B cell (primary cell): Measurements from ENCODE around the gene DEXI. TPM values are rescaled to one million over a fixed set of nuclear protein-coding genes. Genes with fewer than 3 reads are reported as not detected.

ENCODE experiments used
- ATAC-seq: fragments of 200-7000 bp; cut with Tn5 transposase; one replicate; pipeline ENCODE4 v1.10.0; 2021; ENCODE audit warnings: low read depth, mild to moderate bottlenecking, moderate number of reproducible peaks, moderate library complexity
- CTCF ChIA-PET: fragments of 350-600 bp; sonication (Branson Sonifier 250); formaldehyde crosslinking; loops from one replicate; lab custom pipeline; 2021; ENCODE audit warnings: antibody characterized with exemption, inconsistent platforms; lab: Charles Lee
- POLR2A ChIA-PET: fragments of 350-600 bp; sonication (Branson Sonifier 250); formaldehyde crosslinking; loops from one replicate; lab custom pipeline; 2021; ENCODE audit warnings: antibody characterized with exemption; lab: Charles Lee
- DNase-seq: peaks from one replicate; pipeline ENCODE4 v3.0.0; 2013
- H2AFZ ChIP-seq: 2 replicates; pipeline ENCODE4 v1.6.1; 2012; ENCODE audit warnings: mild to moderate bottlenecking, low read depth, low read length; ENCODE audit not compliant: insufficient read depth, poor library complexity, severe bottlenecking
- H3K27ac ChIP-seq, 2 donors: 1 replicate in 1 of 2; 2 replicates in 1 of 2; pipeline ENCODE4 v1.5.1; 2012 to 2013; ENCODE audit warnings: low read length in 2 of 2, mild to moderate bottlenecking in 2 of 2, moderate library complexity in 1 of 2
- H3K27me3 ChIP-seq, 4 experiments: fragments of 200-600 bp in 1 of 4; sonication (generic) in 1 of 4; replicated peaks in 1 of 4; 1 replicate in 2 of 4; 2 replicates in 2 of 4; pipeline versions ENCODE4 v1.6.1 to v1.7.0; 2013 to 2016; ENCODE audit warnings: low read length in 3 of 4, mild to moderate bottlenecking in 2 of 4, mixed read lengths in 1 of 4, moderate library complexity in 1 of 4; ENCODE audit not compliant: insufficient read depth in 4 of 4, control insufficient read depth in 3 of 4; ENCODE audit errors: control extremely low read depth in 1 of 4
- H3K36me3 ChIP-seq, 2 experiments: replicated peaks in 1 of 2; 1 replicate in 1 of 2; 2 replicates in 1 of 2; pipeline versions ENCODE4 v1.6.1 to v1.7.1; 2013; ENCODE audit warnings: low read length in 1 of 2; ENCODE audit not compliant: insufficient read depth in 2 of 2, control insufficient read depth in 1 of 2; ENCODE audit errors: control extremely low read depth in 1 of 2, extremely low read depth in 1 of 2
- H3K4me1 ChIP-seq, 2 donors: fragments of 200-600 bp in 1 of 2; sonication (generic) in 1 of 2; 1 replicate in 1 of 2; 2 replicates in 1 of 2; pipeline versions ENCODE4 v1.5.1 to v1.6.1; 2013 to 2017; ENCODE audit warnings: low read length in 2 of 2; ENCODE audit not compliant: control insufficient read depth in 2 of 2, insufficient read depth in 2 of 2
- H3K4me2 ChIP-seq: replicated peaks from 2 replicates; pipeline ENCODE3; 2012; ENCODE audit warnings: mild to moderate bottlenecking, low read depth, low read length; ENCODE audit not compliant: poor library complexity, severe bottlenecking
- H3K4me3 ChIP-seq, 5 experiments: fragments of 200-600 bp in 1 of 5; sonication (generic) in 1 of 5; 1 replicate in 3 of 5; 2 replicates in 2 of 5; pipeline versions ENCODE4 v1.5.1 to v1.7.0; 2011 to 2016; ENCODE audit warnings: low read length in 4 of 5, mild to moderate bottlenecking in 4 of 5, low read depth in 2 of 5, control low read depth in 1 of 5, moderate library complexity in 1 of 5; ENCODE audit not compliant: insufficient read depth in 1 of 5; ENCODE audit errors: control extremely low read depth in 1 of 5, extremely low read depth in 1 of 5
- H3K79me2 ChIP-seq: fragments of 200-600 bp; sonication (generic); one replicate; pipeline ENCODE4 v1.6.0; 2016; ENCODE audit warnings: low read length; ENCODE audit not compliant: control insufficient read depth, insufficient read depth
- H3K9ac ChIP-seq: fragments of 200-600 bp; sonication (generic); 2 replicates; pipeline ENCODE4 v1.6.1; 2017; ENCODE audit warnings: mild to moderate bottlenecking, low read length, moderate library complexity
- H3K9me3 ChIP-seq, 3 donors: one replicate each; pipeline versions ENCODE4 v1.6.1 to v1.7.1; 2013; ENCODE audit warnings: low read length in 2 of 3; ENCODE audit not compliant: control insufficient read depth in 2 of 3, insufficient read depth in 1 of 3; ENCODE audit errors: control extremely low read depth in 1 of 3
- H4K20me1 ChIP-seq: 2 replicates; pipeline ENCODE4 v1.6.0; 2012; ENCODE audit warnings: mild to moderate bottlenecking, low read length; ENCODE audit not compliant: insufficient read depth, control insufficient read depth, poor library complexity, severe bottlenecking
- H3K27ac Mint-ChIP-seq: one replicate; pipeline ENCODE4 v1.8.0; 2021; ENCODE audit warnings: mixed read lengths
- H3K27me3 Mint-ChIP-seq: one replicate; pipeline ENCODE4 v1.8.0; 2021; ENCODE audit warnings: mixed read lengths
- H3K4me1 Mint-ChIP-seq: one replicate; pipeline ENCODE4 v1.8.0; 2021; ENCODE audit warnings: mixed read lengths
- H3K4me3 Mint-ChIP-seq: one replicate; pipeline ENCODE4 v1.8.0; 2021; ENCODE audit warnings: mixed read lengths
- H3K9me3 Mint-ChIP-seq: one replicate; pipeline ENCODE4 v1.8.0; 2022; ENCODE audit warnings: mixed read lengths; ENCODE audit not compliant: insufficient read depth
- EZH2 ChIP-seq: IDR thresholded peaks from 2 replicates; pipeline ENCODE4 v1.6.1; 2012; ENCODE audit warnings: borderline replicate concordance, low read depth, mild to moderate bottlenecking, moderate library complexity, low read length; ENCODE audit not compliant: insufficient read depth, poor library complexity, severe bottlenecking
- WGBS: methylation state at CpG from one replicate; pipeline ENCODE4 v1.1.5; 2013; ENCODE audit warnings: missing lambda C conversion rate; ENCODE audit not compliant: insufficient coverage; 5-methylcytosine and 5-hydroxymethylcytosine counted together
- intact Hi-C: fragments of 100-400 bp; cut with micrococcal nuclease; formaldehyde crosslinking; loops from one replicate; pipeline ENCODE4 v1.10.0; 2022
- polyA plus RNA-seq: library from polyadenylated mRNA; depleted of rRNA; stranded (reverse); fragments of >200 nt; gene quantifications from 2 replicates; pipeline ENCODE4 v1.2.3, GENCODE V29; 2012
- total RNA-seq, 2 donors: library from RNA; stranded (reverse); fragments of 120-200 nt in 1 of 2; gene quantifications; 1 replicate in 1 of 2; 2 replicates in 1 of 2; pipeline versions ENCODE4 v1.2.3 to v1.2.4, GENCODE V29; 2013 to 2022
- TF ChIP-seq, protein P1 (sequence below): fragments of 200-600 bp; IDR thresholded peaks from one replicate; pipeline ENCODE4 v1.8.0; 2022; ENCODE audit warnings: antibody characterized with exemption, mild to moderate bottlenecking

The DEXI gene
- total and polyA plus RNA-seq, 2 donors (not counting 1 experiment from before 2014, with no cell fraction given): 9.1 to 17.7 TPM

DNA sequence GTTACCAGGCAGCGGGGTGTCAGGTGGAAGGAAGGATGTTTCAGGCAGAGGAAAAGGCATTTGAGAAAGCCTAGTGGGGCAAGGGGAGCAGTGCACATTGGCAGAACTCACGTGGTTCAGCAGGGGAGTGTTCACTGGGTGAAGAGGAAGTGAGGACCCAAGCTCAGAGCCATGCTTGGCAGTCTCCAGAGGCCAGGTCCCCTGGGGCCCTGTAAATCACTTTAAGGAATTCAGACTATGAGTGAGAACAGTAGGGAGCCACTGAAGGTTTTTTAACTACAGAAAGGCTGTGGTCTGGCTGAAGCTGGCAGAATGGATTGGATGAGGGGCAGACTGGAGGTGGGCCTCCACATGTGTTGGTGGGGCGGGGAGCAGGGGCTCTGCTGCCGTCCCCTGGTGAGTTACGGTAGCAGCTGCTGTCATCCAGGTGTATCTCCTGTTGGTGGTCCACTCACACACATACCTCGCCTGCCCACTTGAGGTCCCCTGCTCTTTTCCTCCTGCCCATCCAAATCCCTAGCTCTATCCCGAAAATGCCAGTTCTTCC lies 7.2 kb upstream of the DEXI start:
- H3K4me3 Mint-ChIP-seq: peak overlapping the region; percentile 80
- 20% methylated on average over 5 of the region's 7 CpGs for WGBS
- H3K27ac Mint-ChIP-seq: peak overlapping the region; percentile 96
- ATAC-seq (peak; percentile 91), DNase-seq (peak; percentile 91)
- Histone ChIP-seq H3K4me1 (peaks cover 53 to 63% of the 10 kb centered on the region in 2 donors), H3K27me3 (no peaks in the 10 kb centered on the region), H3K4me3 (peak overlapping the region in 2 of 5 experiments; percentile 8 to 14), H3K27ac (peak overlapping the region; percentile 67 to 78), H4K20me1 (peaks cover 53% of the 10 kb centered on the region), H2AFZ (no peak overlapping the region), H3K9ac (peak overlapping the region; percentile 44), H3K36me3 (peaks cover 0 to 5% of the 10 kb centered on the region in 2 experiments), H3K9me3 (no peaks in the 10 kb centered on the region), H3K79me2 (peaks cover 94% of the 10 kb centered on the region), H3K4me2 (peak overlapping the region; percentile 76)
- intact Hi-C loops: loop anchor here (1.0 to 2.0 kb wide), 2 partner anchors 15 to 73 kb away; partner anchors contain the start of gene CIITA
- peaks cover 75% of the 10 kb centered on the region for H3K4me1 Mint-ChIP-seq
- POLR2A ChIA-PET: interaction anchor here (0.7 to 1.4 kb wide), 7 partner anchors 8 to 306 kb away, joined by 3 to 6 read pairs (median 4); partner anchors contain the start of gene SOCS1
- TF ChIP-seq, protein P1, sequence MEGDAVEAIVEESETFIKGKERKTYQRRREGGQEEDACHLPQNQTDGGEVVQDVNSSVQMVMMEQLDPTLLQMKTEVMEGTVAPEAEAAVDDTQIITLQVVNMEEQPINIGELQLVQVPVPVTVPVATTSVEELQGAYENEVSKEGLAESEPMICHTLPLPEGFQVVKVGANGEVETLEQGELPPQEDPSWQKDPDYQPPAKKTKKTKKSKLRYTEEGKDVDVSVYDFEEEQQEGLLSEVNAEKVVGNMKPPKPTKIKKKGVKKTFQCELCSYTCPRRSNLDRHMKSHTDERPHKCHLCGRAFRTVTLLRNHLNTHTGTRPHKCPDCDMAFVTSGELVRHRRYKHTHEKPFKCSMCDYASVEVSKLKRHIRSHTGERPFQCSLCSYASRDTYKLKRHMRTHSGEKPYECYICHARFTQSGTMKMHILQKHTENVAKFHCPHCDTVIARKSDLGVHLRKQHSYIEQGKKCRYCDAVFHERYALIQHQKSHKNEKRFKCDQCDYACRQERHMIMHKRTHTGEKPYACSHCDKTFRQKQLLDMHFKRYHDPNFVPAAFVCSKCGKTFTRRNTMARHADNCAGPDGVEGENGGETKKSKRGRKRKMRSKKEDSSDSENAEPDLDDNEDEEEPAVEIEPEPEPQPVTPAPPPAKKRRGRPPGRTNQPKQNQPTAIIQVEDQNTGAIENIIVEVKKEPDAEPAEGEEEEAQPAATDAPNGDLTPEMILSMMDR: peak; percentile 59
- no peak for TF ChIP-seq EZH2
- H3K27me3 Mint-ChIP-seq: no peaks in the 10 kb centered on the region
- CTCF ChIA-PET: interaction anchor here (0.7 to 7.6 kb wide), 16 partner anchors 9 to 583 kb away, joined by 3 to 142 read pairs (median 5); partner anchors contain the start of gene SOCS1
- no peaks in the 10 kb centered on the region for H3K9me3 Mint-ChIP-seq

DNA sequence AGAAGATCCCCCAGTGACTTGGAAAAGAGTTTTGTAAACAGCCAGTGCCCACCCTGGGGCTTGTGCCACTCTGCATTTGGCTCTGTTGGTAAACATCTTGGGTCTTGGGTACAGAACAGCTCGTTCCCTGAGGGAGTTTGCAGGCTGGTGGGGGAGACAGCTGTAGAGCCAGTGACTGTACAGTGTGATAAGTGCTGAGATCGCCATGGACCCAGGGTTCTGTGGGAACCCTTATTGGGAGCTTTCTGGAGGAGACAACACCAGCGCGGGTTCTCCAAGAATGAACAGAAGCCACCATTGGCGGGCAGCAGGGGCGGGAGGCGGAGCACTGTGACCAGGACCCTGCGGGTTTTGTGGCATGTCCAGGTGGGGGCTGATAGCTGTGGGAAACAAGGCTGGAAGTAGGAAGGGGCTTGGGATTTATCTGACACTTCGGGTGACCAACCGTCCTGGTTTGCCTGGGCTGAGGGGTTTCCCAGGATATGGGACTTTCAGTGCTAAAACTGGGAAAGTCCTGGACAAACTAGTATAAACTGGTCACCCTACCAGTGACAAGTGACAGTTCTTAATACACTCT lies 5.0 kb upstream of the DEXI start:
- peaks cover 47% of the 10 kb centered on the region for H4K20me1 ChIP-seq
- no peaks in the 10 kb centered on the region for H3K9me3 Mint-ChIP-seq
- no peak overlapping the region for H3K4me3 ChIP-seq
- peaks cover 81% of the 10 kb centered on the region for H3K4me1 Mint-ChIP-seq
- DNase-seq (peak; percentile 25), ATAC-seq (no peak)
- H3K27me3 ChIP-seq: no peaks in the 10 kb centered on the region
- 94% methylated on average over 9 of the region's 10 CpGs for WGBS
- intact Hi-C loops: no loop called here
- H3K36me3 ChIP-seq: peaks cover 0 to 5% of the 10 kb centered on the region in 2 experiments
- no peak overlapping the region for H2AFZ ChIP-seq
- no peak overlapping the region for H3K9ac ChIP-seq
- no peaks in the 10 kb centered on the region for H3K27me3 Mint-ChIP-seq
- H3K27ac Mint-ChIP-seq: peak overlapping the region; percentile 70
- no peak for TF ChIP-seq EZH2
- TF ChIP-seq, protein P1: no peak
- peak overlapping the region; percentile 35 for H3K4me3 Mint-ChIP-seq
- no peaks in the 10 kb centered on the region for H3K9me3 ChIP-seq
- no peak overlapping the region for H3K4me2 ChIP-seq
- CTCF ChIA-PET: interaction anchor here (1.3 to 3.9 kb wide), 3 partner anchors 9 to 21 kb away, joined by 3 to 21 read pairs (median 4); no protein-coding TSS in a partner anchor
- peaks cover 81% of the 10 kb centered on the region for H3K79me2 ChIP-seq
- POLR2A ChIA-PET: interaction anchor here (0.6 to 0.7 kb wide), 2 partner anchors 10 to 267 kb away, joined by 3 read pairs; no protein-coding TSS in a partner anchor
- no peak overlapping the region for H3K27ac ChIP-seq
- peaks cover 61 to 71% of the 10 kb centered on the region in 2 donors for H3K4me1 ChIP-seq
